Endometrial microvascular endothelial cells (primary cell): ENCODE data around the gene LRCOL1. TPM values are rescaled to one million over a fixed set of nuclear protein-coding genes. Genes with fewer than 3 reads are reported as not detected.

Source experiments
- in situ Hi-C: cut with HindIII; loops from 2 replicates; pipeline ENCODE4 v1.10.0; 2017; ENCODE audit warnings: low sequenced_read_pairs, low pct_unique_long_range_greater_than_20kb; ENCODE audit errors: inconsistent ontology term
- total RNA-seq: library from RNA; depleted of rRNA; stranded (reverse); fragments of >200 nt; gene quantifications from one replicate; pipeline ENCODE4 v1.2.3, GENCODE V29; 2015; ENCODE audit errors: inconsistent ontology term

Gene LRCOL1
- total RNA-seq, 1 donor from 2014 or later: not detected

DNA sequence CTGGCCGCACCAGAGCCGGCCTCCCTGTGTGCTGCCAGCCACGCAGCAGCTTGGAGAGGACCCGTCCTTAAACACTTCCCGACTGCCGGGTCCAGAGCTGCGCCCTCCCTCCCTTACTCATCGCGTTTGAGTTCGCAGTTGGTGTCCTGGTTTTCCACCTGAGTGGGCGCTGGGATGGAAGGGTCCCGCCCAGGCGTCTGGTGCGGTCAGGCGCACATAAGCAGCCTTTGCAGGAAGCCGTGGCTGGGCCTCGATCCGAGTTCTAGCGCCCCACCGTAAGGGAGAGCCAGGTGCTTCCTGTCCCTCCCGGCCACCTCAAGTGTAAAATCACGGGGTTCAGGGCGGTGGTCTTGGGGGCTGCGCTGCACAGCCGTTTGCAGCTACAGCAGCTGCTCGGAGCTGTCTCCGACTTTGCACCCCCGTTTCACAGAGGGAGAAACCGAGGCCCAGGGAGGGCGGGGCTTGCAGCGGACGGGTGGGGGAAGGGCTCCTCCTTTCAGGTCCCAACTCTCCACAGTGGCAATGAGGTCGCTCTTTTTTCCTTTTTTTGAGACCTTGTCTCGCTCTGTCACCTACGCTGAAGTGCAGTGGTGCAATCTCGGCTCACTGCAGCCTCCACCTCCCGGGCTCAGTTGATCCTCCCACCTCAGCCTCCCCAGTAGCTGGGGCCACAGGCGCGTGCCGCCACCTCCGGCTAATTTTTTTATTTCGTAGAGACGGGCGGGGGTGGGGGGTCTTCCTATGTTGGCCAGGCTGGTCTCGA lies 51.3 kb downstream of the LRCOL1 start:
- in situ Hi-C loops: no loop called here

DNA sequence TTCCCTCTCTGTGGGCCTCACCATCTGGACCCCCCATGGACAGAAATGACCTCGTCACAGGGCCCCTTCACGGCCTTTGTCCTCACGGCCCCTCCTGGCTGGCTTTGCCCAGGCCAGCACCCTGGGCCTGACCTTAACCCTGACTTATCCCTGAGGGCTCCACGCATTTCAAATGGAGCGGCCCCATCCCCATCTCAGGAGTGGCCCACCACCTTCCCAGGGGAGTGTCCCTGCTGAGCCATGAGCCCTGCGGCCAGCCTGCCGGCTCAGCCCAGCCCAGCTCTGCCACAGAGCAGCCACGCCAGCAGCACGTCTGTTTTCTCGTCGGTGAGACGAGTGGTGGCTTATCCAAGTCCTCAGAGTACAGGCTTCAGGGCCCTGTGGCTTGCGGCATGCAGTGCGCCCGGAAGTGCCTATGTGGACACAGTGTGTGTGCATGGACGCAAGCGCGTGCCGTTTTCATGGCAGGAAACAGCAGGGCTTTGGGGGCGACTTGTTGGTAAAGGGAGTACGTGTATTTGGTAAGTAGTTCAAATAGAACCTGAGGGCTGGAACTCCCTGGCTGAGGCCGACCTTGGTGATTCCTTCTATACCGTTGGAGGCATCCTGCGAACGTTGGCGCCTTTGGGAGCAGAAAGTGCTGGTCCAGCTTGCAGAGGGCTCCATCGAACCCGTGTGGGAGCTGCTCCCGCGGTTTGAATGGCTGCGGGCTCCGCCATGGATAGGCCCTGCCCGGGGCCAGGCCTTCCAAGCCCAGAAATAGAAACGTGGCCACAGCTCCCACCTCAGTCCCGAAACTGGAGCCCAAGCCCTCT lies 52.1 kb downstream of the LRCOL1 start:
- in situ Hi-C loops: no loop called here

DNA sequence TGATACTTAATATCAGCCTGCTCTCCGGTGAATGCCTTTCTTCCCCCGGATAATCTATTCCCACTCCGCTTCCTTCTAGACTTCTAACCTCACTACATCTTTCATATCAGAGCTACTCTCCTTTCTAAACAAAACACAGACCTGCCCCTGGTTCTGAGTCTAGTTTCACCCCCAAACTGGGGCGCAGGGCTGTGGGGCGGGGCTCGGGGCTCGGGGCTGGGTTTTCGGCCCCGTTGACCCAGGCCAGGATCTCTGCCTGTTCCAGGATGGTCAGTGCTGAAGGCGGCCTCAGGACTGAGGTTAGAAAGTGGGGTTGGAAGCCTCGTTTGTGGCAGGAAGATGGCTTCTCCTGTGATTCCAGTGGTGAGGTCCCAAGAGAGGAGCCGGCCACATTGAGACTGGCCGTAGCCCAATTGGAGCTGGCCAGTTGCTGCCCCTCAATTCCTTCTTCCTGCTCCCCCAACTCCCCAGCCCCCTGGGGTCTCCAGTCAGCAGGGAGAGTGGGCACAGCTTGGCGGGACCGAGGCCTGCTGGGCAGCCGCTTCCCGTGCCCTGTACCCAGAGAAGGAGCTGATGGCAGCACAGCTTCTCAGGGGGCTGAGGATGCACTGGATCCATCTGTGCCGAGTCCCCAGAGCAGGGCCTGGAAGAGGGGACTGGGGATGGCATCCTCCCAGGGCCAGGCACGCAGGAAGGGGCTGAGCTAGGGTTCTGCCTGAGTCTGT lies 52.9 kb downstream of the LRCOL1 start:
- in situ Hi-C loops: no loop called here

DNA sequence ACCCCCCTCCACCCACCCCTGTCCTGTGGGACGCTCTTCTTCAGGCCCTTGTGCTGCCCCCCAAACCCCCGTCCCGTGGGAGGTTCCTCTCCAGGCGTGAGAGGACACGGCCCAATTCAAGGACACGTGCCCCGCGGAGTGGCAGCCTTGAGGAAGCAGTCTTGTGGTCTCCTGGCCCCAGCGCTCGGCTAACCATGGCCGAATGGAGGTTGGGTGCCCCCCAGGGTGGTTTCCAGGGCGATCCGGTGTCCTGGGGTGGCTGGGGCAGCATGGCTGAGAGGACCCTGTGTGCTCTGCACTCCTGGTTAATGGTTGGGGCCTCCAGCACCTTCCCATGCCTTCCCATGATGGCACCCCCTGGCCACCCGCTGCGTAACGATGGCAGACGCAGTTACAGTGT lies 53.6 kb downstream of the LRCOL1 start:
- in situ Hi-C loops: no loop called here

DNA sequence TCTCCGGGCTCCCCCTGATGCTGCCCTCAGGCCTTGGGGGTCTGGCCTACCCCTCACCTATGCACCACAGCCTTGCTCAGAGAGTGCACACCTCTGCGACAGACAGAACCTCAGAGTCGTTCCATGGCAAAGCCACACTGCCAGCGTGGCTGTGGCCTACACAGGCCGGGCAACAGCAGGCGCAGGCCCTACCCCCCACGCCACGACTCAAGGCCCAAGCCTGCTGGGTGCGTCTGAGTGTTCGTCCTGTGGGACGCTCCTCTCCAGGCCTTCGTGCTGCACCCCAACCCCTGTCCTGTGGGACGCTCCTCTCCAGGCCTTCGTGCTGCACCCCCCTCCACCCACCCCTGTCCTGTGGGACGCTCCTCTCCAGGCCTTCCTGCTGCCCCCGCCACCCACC lies 54.2 kb downstream of the LRCOL1 start:
- in situ Hi-C loops: no loop called here

DNA sequence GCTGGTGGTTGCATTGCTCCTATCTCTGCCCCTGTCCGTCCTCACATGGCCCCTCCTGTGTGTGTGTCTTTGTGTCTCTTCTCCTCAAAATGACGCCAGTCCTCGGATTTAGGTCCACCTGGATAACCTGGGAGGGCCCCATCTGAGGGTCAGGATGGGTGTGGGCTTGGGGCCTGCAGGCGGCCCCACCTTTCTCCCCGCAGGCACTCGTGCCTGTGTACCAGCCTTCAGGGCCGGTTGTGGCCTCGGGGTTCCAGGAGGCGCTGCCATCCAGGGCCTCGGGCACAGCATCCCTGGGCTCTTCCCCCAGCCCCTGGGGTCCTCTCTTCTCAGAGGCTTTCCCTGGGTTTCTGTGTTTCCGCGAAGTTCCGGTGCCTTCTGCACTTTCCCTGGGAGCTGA lies 54.7 kb downstream of the LRCOL1 start:
- in situ Hi-C loops: no loop called here

DNA sequence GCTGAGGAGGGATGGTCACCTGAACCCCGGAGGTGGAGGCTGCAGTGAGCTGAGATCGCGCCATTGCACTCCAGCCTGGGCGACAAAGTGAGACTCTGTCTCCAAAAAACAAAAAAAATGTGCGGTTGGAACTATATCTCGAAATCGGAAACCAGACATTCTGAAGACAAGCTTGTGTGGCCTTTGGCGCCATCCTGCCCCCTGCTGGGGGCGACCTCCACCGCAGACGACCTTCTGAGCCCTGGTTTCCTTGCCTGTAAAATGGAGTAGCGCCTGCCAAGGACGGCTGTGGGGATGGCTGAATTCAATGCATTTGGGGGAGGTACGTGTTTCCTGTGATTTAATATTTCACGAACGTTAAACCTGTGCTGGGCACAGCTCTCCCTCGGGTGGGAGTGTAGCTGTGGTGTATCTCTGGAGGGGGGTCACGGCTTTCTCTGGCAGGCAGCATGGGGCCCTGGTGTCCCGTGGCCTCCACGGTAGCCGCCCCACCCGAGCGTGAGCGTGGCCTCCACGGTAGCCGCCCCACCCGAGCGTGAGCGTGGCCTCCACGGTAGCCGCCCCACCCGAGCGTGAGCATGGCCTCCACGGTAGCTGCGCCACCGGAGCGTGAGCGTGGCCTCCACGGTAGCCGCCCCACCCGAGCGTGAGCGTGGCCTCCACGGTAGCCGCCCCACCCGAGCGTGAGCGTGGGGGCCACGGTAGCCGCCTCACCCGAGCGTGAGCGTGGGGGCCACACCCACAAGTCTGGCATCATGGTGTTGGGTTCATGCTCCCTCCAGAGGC lies 55.3 kb downstream of the LRCOL1 start:
- in situ Hi-C loops: no loop called here

Other genes starting within 250 kb of the LRCOL1 start
- 8.3 TPM for gene FBRSL1, start 120.4 kb downstream of the LRCOL1 start, total RNA-seq
- not detected for gene P2RX2, start 8.2 kb upstream of the LRCOL1 start, total RNA-seq
- gene POLE, start 76.8 kb upstream of the LRCOL1 start, total RNA-seq: 59.4 TPM
- gene PXMP2, start 77.0 kb upstream of the LRCOL1 start, total RNA-seq: 31.8 TPM
- 59.4 TPM for gene PGAM5, start 100.3 kb upstream of the LRCOL1 start, total RNA-seq
- 70.0 TPM for gene ANKLE2, start 151.2 kb upstream of the LRCOL1 start, total RNA-seq
- 46.2 TPM for gene GOLGA3, start 218.3 kb upstream of the LRCOL1 start, total RNA-seq